Epithelial cell of esophagus (primary cell): ENCODE data around the gene ASB1.

Source experiments
- DNase-seq: peaks from one replicate; pipeline ENCODE4 v3.0.0; 2010; ENCODE audit warnings: low read depth
- H3K4me3 ChIP-seq: 2 replicates; pipeline ENCODE4 v1.5.1; 2011; ENCODE audit warnings: mild to moderate bottlenecking, low read length, control low read depth
- CTCF ChIP-seq: IDR thresholded peaks from 2 replicates; pipeline ENCODE4 v1.5.1; 2011; ENCODE audit warnings: low read depth, mild to moderate bottlenecking, low read length, control low read depth, inconsistent platforms; ENCODE audit not compliant: insufficient read depth; ENCODE audit errors: missing control alignments

The ASB1 gene

GRCh38 chr2:238445409-238446190 is 18.9 kb downstream of the ASB1 start:
- no peak for DNase-seq
- H3K4me3 ChIP-seq = no peak overlapping the region
- TF ChIP-seq CTCF = no peak

GRCh38 chr2:238446371-238446770 is 19.6 kb downstream of the ASB1 start:
- no peak overlapping the region for H3K4me3 ChIP-seq
- no peak for TF ChIP-seq CTCF
- no peak for DNase-seq

GRCh38 chr2:238448031-238448955 is 21.6 kb downstream of the ASB1 start:
- no peak overlapping the region for H3K4me3 ChIP-seq
- no peak for DNase-seq
- no peak for TF ChIP-seq CTCF

- H3K4me3 ChIP-seq = no peak overlapping the region
- no peak for TF ChIP-seq CTCF
- no peak for DNase-seq
These were observed 22.5 kb downstream of the ASB1 start for GRCh38 chr2:238449241-238449640.

GRCh38 chr2:238449909-238450417 is 23.2 kb downstream of the ASB1 start:
- no peak for TF ChIP-seq CTCF
- no peak overlapping the region for H3K4me3 ChIP-seq
- DNase-seq = no peak

GRCh38 chr2:238450440-238450861 is 23.7 kb downstream of the ASB1 start:
- H3K4me3 ChIP-seq = no peak overlapping the region
- TF ChIP-seq CTCF = no peak
- DNase-seq = no peak
